NCI-H2029 (cell line): ENCODE measurements around the gene RUNX3.

Experiments
- DNase-seq: peaks from one replicate; lab custom pipeline; 2025; lab: John Stamatoyannopoulos, UW

The RUNX3 gene

DNA sequence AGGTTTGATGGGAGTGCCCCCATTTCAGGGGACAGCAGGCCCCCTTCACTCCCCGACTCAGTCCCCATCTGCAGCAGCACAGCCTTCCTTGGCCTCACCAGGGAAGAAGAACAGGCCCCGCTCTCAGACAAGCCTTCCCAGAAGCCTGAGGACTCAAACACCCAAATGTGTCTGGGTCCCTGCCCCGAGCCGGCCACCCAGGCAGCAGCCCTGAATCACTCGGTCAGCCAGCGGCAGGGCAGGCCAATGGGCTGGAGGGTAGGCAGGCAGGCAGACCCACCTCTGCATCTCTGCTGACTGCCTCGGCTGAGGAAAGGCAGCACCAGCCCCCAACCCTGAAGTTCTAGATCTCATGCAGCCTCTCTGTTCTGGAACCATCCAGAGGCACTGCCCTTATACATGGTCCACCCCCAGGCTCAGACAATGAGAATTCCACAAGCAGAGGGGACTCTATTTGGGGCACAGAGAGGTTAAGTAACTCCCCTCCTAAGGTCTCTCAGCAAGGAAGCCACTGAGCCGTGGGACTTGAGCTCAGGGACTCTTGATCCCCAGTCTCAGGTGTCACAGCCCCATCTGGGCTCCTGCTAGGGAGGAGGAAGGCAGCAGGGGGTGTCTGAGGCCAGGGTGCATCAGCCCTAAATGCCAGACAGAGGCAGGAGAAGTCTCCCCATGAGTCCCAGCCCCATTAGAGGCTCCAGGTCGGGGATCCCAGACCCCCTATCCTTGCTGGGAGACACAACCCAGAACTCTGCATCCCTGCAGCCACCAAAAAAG is 33.2 kb upstream of the RUNX3 start:
- no peak for DNase-seq

DNA sequence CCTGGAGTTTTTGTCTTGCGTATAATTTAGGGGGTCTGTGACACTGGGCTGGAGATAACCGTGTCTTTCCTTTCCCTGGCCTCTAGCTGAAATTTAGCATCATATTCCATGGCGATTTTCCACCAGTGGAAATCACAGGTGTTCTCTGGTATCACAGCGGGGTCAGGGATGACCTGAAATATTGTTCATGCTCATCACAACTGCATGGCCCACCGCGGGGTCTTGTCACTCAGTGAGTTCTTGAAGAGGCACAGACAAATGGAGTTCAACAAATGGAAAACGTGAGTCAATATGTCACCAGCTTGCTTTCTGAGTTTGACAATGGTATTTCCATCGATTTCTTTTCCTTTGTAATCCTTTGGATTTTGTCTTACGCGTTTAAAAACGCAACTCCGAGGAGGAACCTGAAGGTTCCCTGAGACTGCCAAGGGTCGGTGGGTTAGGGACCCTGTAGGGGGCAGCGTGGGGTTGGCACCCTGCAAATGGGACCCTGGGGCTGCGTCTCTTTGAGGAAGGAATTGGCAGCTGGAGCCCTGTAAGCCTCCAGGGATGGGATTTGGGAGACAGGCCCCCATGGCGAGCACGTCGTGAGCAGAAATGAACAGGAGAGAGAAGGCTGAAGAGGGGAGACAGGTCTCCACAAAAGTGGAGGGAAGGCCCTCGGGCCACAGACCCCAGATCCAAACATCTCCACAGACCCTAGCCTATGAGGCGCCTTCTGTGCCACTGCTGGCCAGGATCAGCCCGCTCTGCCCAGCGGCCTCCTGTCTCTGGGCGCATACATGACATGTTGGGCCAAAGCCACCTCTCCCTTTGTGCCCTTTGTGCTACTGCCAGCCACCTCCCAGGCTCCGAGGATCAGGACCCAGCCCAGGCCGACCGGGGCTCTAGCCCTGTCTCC is 32.1 kb upstream of the RUNX3 start:
- no peak for DNase-seq

GRCh38 chr1:24961334-24961733 is 31.3 kb upstream of the RUNX3 start:
- no peak for DNase-seq

GRCh38 chr1:24960071-24960801 is 30.2 kb upstream of the RUNX3 start:
- DNase-seq, result no peak

- DNase-seq, result no peak
Measured at GRCh38 chr1:24959623-24959975, 29.5 kb upstream of the RUNX3 start.

DNA sequence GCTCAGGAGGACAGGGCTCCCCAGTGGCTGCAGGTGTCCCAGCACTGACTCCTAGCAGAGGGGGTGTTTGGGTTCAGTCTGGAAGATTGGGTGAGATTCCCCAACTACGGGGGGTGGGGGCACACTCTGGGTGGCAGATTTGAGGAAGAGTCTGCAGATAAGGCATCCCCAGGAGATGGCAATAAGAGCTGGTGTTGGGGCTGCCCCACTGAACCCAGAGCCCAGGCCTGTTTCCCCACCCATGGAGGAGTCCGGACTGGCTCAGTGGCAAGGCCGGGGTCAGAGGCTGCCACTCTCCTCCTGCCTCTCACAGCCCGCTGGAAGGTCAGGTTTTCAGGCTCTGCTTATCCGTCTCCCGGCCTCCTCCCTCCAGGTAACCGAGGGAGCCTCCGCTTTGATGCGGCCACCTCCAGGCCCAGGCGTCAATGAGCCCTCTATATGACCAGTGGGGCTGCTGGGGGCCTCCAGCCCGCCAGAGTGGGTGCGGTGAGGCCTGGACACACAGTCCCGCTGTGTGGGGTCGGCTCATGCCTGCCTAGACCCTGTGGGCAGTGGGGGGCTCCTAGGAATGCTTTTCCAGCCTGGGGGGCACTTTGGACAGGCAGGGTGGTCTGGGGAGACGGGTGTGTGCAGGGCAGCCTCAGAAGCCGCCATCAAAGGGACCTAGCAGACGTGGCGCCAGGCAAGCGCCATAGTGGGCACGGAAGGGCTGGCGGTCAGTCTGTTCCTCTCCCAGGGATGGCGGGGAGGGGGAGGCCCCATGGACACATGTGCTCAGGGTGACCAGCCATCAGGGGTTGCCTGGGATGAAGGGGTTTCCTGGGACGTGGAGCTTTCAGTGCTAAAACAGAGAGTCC is 28.9 kb upstream of the RUNX3 start:
- DNase-seq, result no peak

DNA sequence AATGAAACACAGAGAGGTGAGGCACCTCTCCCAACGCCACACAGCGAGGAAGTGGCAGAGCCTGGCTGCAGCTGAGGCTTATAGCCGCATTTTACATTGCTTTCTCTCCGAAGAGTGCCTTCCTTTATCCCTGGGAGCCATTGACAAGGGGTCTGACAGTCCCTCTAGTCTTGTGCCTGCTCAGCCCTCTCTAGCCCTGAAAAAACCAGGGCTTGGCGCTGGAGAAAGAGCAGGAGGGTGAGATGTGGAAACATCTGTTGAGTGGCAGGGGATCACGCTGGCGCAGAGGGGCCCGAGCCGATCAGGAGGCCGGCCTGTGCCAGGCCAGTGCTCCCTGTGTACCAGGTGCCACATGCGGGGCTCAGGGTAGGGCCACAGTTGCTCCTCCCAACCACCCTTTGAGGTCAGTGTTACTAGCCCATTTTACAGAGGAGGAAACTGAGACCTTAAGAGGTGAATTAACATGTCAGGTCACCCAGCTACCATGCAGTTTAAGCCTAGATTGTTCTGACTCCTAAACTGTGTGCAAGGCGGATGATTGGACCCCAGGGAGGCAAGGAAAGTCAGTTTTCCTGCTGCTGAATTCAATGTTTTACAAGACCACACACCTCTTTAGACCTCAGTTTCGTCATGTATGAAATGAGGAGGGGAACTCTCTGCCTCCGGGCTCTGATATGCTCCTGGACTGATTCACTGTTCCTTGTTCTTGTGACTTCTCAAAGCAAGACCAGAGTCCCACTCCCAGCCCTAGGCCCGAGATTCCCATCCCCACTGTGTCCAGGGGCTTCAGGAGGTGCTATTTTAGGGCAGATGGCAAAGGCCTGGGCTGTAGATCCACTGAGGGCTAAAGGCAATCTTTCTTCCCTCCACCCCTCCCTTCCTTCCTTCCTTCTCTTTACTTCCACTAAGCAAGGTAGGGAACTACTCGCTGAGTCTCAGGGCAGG is 28.0 kb upstream of the RUNX3 start:
- DNase-seq, result no peak

DNA sequence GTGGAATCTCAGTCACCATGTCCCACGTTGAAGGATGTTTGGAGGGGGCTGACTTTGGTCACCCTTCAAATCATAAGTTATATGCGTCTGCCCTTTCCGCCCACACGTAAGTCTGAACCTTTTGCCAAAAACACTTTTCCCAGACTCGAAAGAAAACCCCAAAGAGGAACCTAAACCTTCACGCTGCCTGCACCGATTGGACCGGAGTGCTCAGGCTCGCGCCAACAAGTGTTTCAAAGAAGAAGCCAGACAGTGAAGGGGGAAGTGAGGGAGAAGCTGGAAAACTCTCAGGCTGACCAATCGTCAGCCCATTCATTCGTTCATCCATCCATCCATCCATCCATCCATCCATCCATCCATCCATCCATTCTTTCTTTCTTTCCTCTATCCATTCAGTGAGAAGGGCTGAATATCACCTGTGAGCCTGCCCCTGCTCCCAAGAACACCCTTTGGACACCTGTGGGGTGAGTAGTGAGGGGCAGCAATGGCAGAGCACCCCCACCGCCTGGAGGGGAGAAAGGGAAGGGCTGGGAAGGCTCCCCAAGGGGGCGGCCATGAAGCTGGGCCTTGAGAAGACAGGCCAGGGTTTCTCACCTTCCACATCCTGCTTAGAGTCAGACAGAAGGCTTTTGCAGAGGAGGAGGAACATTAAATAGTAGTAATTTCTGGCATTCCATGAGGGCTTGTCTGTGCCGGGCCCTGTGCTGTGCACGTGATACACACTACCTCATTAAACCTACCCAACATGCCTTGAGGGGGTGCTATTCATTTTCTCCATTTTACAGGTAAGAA is 27.1 kb upstream of the RUNX3 start:
- no peak for DNase-seq

GRCh38 chr1:24955779-24956365 is 25.8 kb upstream of the RUNX3 start:
- DNase-seq, result no peak

DNA sequence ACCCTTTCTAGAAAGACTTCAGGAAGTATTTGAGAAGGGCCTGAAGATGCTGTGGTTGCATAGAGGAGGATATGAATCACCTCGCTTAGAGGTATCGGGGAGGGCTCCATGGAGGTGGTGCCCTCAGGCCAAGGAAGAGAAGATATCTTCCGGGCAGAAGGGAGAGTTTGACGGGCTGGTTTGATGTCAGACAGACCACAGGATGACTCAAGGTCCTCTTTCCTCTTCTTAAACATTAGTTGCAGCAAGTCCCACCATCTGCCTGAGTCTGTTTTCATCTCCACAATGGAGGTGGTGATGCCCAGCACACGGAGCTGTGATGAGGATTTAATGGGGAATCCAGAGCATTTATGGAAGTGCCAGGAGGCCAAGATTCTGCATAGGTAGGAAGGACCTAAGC is 25.1 kb upstream of the RUNX3 start:
- DNase-seq, result no peak

- no peak for DNase-seq
Measured at GRCh38 chr1:24954631-24955030, 24.6 kb upstream of the RUNX3 start.

- DNase-seq, result no peak
Measured at GRCh38 chr1:24954022-24954421, 23.9 kb upstream of the RUNX3 start.

DNA sequence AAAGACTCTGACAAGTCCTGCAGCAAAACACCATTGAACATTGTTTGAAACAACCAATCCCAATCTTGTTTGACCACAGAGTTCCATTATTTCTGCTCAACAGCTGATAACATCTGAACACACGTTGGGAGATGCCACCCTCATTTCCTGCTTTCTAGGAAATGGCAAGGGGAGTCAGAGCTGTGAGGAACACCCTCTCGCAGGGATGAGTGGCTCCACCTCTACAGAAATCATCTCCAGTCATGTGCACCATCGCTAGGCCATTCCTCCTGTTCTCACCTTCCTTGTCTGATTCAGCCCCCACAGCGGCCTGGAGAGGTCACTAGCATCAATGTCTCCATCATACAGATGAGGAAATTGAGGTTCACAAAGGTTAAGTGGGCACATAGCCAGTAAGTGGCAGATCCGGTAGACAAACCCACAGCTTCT is 22.4 kb upstream of the RUNX3 start:
- no peak for DNase-seq

GRCh38 chr1:24951810-24952412 is 21.8 kb upstream of the RUNX3 start:
- no peak for DNase-seq

- no peak for DNase-seq
Measured at GRCh38 chr1:24951337-24951736, 21.3 kb upstream of the RUNX3 start.

GRCh38 chr1:24949331-24949881 is 19.3 kb upstream of the RUNX3 start:
- DNase-seq, result no peak

DNA sequence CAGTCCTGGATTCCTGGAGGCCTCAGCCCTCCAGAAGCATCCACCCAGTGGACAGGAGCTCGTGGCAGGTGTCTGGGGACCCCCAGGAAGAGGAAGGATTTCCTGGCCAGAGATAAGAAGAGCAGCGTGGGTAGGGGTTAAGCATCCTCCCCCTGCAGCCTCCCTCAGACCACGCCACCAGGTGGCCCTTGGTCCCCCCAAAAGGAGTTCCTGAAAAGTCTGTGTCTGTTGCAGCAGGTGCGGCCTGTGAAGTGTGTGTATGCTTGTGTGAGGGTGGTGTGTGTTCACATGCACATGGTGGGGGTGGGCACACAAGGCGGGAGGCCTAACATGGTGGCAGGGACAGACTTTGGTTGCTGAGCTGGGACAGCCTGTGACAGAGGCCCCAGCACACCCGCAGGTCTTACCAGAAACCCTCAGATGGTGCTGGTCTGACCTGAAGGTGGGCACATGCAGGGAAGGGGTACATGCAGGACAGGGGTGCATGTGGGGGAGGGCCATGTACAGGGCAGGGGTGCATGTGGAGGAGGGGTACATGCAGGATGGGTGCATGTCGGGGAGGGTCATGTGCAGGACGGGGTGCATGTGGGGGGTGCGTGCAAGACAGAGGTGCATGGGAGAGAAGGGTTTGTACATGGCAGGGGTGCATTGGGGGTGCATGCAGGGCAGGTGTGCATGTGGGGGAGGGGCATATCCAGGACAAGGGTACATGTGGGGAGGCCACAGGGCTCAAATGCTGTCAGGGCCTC is 18.2 kb upstream of the RUNX3 start:
- DNase-seq, result no peak
